ENCODE results near the gene BMP8B.
"Not testable (repeated sequence)": the region's sequence is repeated elsewhere in the genome, so short reads cannot be mapped to it uniquely, and the experiment has no call there.

Gene BMP8B

DNA sequence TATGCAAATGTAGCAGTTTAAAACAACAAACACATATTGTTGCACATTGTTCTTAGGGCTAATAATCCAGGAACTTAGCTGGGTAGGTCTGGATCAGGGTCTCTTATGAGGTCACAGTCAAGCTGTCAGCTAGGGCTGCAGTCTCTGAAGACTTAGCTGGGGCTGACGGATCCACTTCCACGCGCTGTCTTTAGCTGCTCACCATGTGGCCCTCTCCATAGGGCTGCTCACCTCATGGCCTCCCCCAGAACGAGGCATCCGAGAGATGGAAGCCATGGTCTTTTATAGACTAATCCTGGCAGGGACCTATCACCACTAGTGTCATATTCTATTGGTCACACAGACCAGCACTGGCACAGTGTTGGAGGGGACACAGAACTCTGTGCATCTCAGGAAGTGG, 8.8 kb downstream of the BMP8B start:
- no peak overlapping the region for H3K9ac ChIP-seq (ENCODE audit: low read length in 5 of 5)
- H3K27me3 ChIP-seq (ENCODE audit: control insufficient read depth in 5 of 5, insufficient read depth in 4 of 5, low read length in 5 of 5), result peaks cover 0 to 9% (median 0%) of the 10 kb centered on the region in 5 donors
- no peaks in the 10 kb centered on the region for H3K36me3 ChIP-seq (ENCODE audit: control insufficient read depth in 5 of 5, insufficient read depth in 5 of 5, low read length in 5 of 5)
- H3K4me3 ChIP-seq (ENCODE audit: low read depth in 1 of 5, low read length in 5 of 5), result no peak overlapping the region
- no peaks in the 10 kb centered on the region for H3K4me1 ChIP-seq (ENCODE audit: control insufficient read depth in 5 of 5, insufficient read depth in 5 of 5, low read length in 5 of 5)
- H3K9me3 ChIP-seq (ENCODE audit: control insufficient read depth in 5 of 5, low read length in 5 of 5), result no peaks in the 10 kb centered on the region
- H3K27ac ChIP-seq (ENCODE audit: low read depth, low read length), result no peak overlapping the region

DNA sequence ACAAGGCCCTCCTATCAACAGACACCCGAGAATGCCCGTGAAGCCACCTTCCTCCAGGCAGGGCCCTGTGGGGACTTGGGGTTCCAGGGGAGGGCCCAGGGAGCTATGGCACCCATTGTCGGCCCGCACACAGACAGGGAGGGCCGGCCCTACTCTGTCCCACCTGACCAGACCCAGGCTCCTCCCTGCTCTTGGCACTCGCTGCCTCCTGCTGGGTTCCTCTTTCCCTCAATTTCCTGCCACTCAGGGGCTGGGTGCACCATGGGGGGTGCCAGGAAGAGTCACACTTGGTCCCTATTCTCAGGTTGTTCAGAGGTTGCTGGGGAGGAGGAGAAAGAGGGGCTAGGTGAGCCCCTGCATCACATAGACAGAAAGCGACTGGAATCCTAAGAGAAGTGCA, 9.5 kb downstream of the BMP8B start:
- no peaks in the 10 kb centered on the region for H3K9me3 ChIP-seq (ENCODE audit: control insufficient read depth in 5 of 5, low read length in 5 of 5)
- H3K4me1 ChIP-seq (ENCODE audit: control insufficient read depth in 5 of 5, insufficient read depth in 5 of 5, low read length in 5 of 5), result no peaks in the 10 kb centered on the region
- H3K4me3 ChIP-seq (ENCODE audit: low read depth in 1 of 5, low read length in 5 of 5), result no peak overlapping the region
- H3K27me3 ChIP-seq (ENCODE audit: control insufficient read depth in 5 of 5, insufficient read depth in 4 of 5, low read length in 5 of 5), result peaks cover 0 to 9% (median 0%) of the 10 kb centered on the region in 5 donors
- H3K36me3 ChIP-seq (ENCODE audit: control insufficient read depth in 5 of 5, insufficient read depth in 5 of 5, low read length in 5 of 5), result no peaks in the 10 kb centered on the region
- H3K27ac ChIP-seq (ENCODE audit: low read depth, low read length), result no peak overlapping the region
- H3K9ac ChIP-seq (ENCODE audit: low read length in 5 of 5), result no peak overlapping the region

DNA sequence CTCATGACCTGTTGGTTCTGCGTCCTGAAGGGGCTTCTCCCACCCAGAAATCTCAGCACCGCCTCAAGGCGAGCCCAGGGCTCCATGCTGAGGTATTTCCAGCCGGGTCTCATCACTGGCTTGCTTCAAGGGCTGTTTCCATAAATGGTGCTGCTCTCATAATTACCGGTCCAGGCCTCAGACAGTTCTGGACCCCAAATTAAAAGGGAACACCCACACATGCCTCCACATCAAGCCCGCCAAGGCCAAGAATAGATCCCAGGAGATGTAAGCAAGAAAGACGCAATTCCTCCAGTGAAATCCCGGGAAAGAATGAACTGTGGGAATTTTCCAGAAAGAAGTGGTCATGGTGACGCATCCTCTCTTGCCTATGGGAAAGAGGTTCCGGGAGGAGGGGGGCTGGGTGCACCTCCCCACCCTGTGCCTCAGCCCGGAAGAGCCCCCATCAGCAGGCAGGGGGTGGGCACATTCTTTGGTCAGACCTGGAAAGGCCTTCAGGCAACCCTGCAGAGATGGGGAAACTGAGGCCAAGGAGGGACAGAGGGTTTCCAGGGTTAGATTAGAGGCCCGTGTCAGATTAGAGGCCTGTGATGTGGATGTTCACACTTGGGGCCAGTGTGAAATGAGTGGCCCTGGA, 10.1 kb downstream of the BMP8B start:
- not testable (repeated sequence) for H3K4me3 ChIP-seq (ENCODE audit: low read depth in 1 of 5, low read length in 5 of 5); H3K9me3 ChIP-seq (ENCODE audit: control insufficient read depth in 5 of 5, low read length in 5 of 5); H3K9ac ChIP-seq (ENCODE audit: low read length in 5 of 5); H3K4me1 ChIP-seq (ENCODE audit: control insufficient read depth in 5 of 5, insufficient read depth in 5 of 5, low read length in 5 of 5); H3K36me3 ChIP-seq (ENCODE audit: control insufficient read depth in 5 of 5, insufficient read depth in 5 of 5, low read length in 5 of 5); H3K27me3 ChIP-seq (ENCODE audit: control insufficient read depth in 5 of 5, insufficient read depth in 4 of 5, low read length in 5 of 5); H3K27ac ChIP-seq (ENCODE audit: low read depth, low read length)

DNA sequence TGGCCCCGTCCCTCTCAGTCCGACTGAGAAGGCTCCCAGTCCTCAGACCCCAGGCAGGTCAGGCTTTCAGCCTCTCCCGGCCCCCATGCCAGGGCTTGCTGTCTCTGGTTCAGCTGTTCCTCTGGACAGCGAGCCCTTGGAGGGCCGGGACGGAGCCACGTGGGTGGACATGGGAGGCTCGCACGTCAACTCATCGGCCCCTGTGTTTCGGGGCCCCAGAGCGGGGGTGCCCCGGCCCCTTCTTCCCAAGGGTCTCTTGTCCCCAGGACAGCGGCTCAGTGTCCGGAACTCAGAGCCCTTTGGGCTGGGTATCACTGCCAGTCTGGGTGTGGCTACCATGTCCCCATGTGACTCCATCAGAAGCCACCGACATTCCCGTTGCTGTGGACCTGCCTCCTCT, 10.8 kb downstream of the BMP8B start:
- not testable (repeated sequence) for H3K4me3 ChIP-seq (ENCODE audit: low read depth in 1 of 5, low read length in 5 of 5); H3K4me1 ChIP-seq (ENCODE audit: control insufficient read depth in 5 of 5, insufficient read depth in 5 of 5, low read length in 5 of 5); H3K27ac ChIP-seq (ENCODE audit: low read depth, low read length); H3K36me3 ChIP-seq (ENCODE audit: control insufficient read depth in 5 of 5, insufficient read depth in 5 of 5, low read length in 5 of 5); H3K9ac ChIP-seq (ENCODE audit: low read length in 5 of 5); H3K9me3 ChIP-seq (ENCODE audit: control insufficient read depth in 5 of 5, low read length in 5 of 5); H3K27me3 ChIP-seq (ENCODE audit: control insufficient read depth in 5 of 5, insufficient read depth in 4 of 5, low read length in 5 of 5)

DNA sequence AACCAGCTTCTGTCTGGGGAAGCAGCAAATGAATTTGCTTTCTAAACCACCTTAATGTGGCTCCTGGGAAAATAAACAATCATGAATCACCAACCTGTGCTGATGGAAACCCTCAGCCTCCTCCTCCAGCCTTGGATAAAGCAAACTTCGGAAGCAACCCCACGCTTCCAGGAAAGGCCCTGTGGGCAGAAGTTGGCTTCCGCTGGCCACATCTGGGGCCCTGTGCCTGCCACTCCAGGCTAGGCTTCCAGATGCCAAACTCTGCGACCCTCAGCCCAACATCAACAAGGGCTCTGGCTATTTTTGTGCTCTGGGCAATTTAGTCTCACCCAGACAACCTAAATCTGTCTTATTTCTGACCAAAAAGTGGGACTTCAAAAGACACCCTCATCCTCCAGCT, 11.4 kb downstream of the BMP8B start:
- Histone ChIP-seq H3K9me3 (ENCODE audit: control insufficient read depth in 5 of 5, low read length in 5 of 5) (no peaks in the 10 kb centered on the region), H3K4me1 (ENCODE audit: control insufficient read depth in 5 of 5, insufficient read depth in 5 of 5, low read length in 5 of 5) (no peaks in the 10 kb centered on the region), H3K4me3 (ENCODE audit: low read depth in 1 of 5, low read length in 5 of 5) (no peak overlapping the region), H3K27ac (ENCODE audit: low read depth, low read length) (no peak overlapping the region), H3K36me3 (ENCODE audit: control insufficient read depth in 5 of 5, insufficient read depth in 5 of 5, low read length in 5 of 5) (no peaks in the 10 kb centered on the region), H3K27me3 (ENCODE audit: control insufficient read depth in 5 of 5, insufficient read depth in 4 of 5, low read length in 5 of 5) (peaks cover 0 to 9% (median 0%) of the 10 kb centered on the region in 5 donors), H3K9ac (ENCODE audit: low read length in 5 of 5) (no peak overlapping the region)

DNA sequence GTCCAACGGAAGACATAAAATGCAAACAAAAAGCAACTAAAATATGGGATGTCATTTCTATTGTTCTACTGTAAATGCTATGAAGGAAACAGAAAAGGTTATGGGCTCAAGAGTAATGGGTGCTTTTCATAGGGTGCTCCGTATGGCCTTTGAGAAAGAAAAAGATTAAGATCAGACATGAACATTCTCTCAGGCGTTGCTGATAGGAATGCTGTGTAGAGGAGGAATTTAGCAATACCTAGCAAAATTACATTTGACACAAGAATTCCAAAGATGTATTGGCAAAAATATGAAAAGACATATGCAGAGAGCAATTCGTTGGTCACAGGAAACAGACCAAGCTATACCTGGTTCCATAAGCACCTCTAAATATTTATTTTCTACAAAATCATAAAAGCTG, 11.8 kb downstream of the BMP8B start:
- Histone ChIP-seq H3K9ac (ENCODE audit: low read length in 5 of 5) (no peak overlapping the region), H3K9me3 (ENCODE audit: control insufficient read depth in 5 of 5, low read length in 5 of 5) (no peaks in the 10 kb centered on the region), H3K27ac (ENCODE audit: low read depth, low read length) (no peak overlapping the region), H3K4me3 (ENCODE audit: low read depth in 1 of 5, low read length in 5 of 5) (no peak overlapping the region), H3K4me1 (ENCODE audit: control insufficient read depth in 5 of 5, insufficient read depth in 5 of 5, low read length in 5 of 5) (no peaks in the 10 kb centered on the region), H3K36me3 (ENCODE audit: control insufficient read depth in 5 of 5, insufficient read depth in 5 of 5, low read length in 5 of 5) (no peaks in the 10 kb centered on the region), H3K27me3 (ENCODE audit: control insufficient read depth in 5 of 5, insufficient read depth in 4 of 5, low read length in 5 of 5) (peaks cover 0 to 9% (median 0%) of the 10 kb centered on the region in 5 donors)

DNA sequence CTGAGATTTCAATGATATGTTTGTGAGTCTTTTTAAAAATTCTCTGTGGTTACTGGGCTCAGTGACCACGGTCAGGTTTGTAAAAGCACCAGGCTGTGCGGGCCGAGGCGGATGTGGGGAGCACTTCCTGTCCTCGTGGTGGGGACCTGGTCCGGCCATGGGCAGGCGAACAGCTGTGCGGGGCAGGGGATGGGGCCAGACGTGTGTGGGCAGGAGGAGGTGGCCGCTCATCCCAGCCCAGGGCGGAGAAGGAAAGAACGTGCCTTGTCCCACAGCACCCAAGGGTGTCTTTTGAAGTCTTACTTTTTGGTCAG, 12.3 kb downstream of the BMP8B start:
- H3K9ac ChIP-seq (ENCODE audit: low read length in 5 of 5), result no peak overlapping the region
- H3K27me3 ChIP-seq (ENCODE audit: control insufficient read depth in 5 of 5, insufficient read depth in 4 of 5, low read length in 5 of 5), result peaks cover 0 to 9% (median 0%) of the 10 kb centered on the region in 5 donors
- H3K36me3 ChIP-seq (ENCODE audit: control insufficient read depth in 5 of 5, insufficient read depth in 5 of 5, low read length in 5 of 5), result no peaks in the 10 kb centered on the region
- H3K4me3 ChIP-seq (ENCODE audit: low read depth in 1 of 5, low read length in 5 of 5), result no peak overlapping the region
- no peak overlapping the region for H3K27ac ChIP-seq (ENCODE audit: low read depth, low read length)
- no peaks in the 10 kb centered on the region for H3K9me3 ChIP-seq (ENCODE audit: control insufficient read depth in 5 of 5, low read length in 5 of 5)
- no peaks in the 10 kb centered on the region for H3K4me1 ChIP-seq (ENCODE audit: control insufficient read depth in 5 of 5, insufficient read depth in 5 of 5, low read length in 5 of 5)

DNA sequence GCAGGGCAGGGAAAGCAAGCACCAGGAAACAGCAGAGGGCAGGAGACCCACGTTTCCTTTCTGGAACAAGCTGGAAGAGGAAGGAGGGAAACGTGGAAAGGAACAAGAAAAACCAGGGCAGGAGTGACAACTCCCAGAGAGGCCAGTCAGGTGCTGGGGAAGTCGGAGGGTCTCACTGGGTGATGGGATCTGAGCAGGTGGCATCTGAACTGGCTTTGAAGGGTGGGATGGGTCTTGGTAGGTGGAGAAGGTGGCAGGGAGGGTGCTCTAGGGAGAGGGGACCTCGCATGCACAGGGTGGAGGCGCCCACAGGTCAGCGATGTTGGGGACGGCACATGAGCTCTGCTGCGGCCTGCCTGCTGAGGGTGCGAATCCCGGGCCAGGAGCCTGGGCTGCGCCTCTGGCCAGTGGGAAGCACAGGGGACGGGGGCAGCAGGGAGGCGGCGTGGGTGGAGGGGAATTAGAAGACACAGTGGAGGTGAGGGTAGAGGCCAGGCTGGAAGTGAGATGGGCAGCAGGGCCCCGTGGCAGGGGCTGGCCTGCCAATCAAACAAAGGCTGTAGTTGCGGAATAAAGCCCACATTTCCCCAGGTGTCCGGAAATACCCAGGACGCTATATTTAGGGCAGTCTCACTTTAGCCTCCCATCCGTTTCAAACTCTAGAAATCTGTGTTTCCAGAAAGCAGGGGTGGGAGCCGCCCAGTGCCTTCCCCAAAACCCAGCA, 12.8 kb downstream of the BMP8B start:
- H3K9ac ChIP-seq (ENCODE audit: low read length in 5 of 5); H3K4me1 ChIP-seq (ENCODE audit: control insufficient read depth in 5 of 5, insufficient read depth in 5 of 5, low read length in 5 of 5); H3K36me3 ChIP-seq (ENCODE audit: control insufficient read depth in 5 of 5, insufficient read depth in 5 of 5, low read length in 5 of 5); H3K27me3 ChIP-seq (ENCODE audit: control insufficient read depth in 5 of 5, insufficient read depth in 4 of 5, low read length in 5 of 5); H3K27ac ChIP-seq (ENCODE audit: low read depth, low read length); H3K9me3 ChIP-seq (ENCODE audit: control insufficient read depth in 5 of 5, low read length in 5 of 5); H3K4me3 ChIP-seq (ENCODE audit: low read depth in 1 of 5, low read length in 5 of 5): not testable (repeated sequence)

DNA sequence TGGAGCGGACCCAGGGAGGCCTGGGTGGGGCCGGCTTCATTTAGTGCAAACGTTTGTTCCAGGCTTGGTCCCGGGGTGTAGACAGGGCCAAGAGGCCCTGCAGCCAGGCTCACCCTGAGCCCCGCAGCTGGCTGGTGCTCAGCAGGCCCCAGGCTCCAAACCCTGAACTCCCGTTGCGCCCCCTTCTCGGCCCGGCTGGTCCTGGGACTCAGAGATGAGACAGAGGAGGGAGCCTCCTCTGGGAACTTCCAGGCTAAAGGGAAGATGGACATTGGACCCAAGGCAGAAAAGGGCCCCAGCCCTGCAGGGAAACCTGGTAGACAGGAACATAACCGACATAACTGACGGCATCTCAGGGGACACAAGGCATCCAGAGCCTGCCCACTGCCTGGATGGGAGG, 13.5 kb downstream of the BMP8B start:
- H3K9ac ChIP-seq (ENCODE audit: low read length in 5 of 5); H3K36me3 ChIP-seq (ENCODE audit: control insufficient read depth in 5 of 5, insufficient read depth in 5 of 5, low read length in 5 of 5); H3K27ac ChIP-seq (ENCODE audit: low read depth, low read length); H3K27me3 ChIP-seq (ENCODE audit: control insufficient read depth in 5 of 5, insufficient read depth in 4 of 5, low read length in 5 of 5); H3K4me1 ChIP-seq (ENCODE audit: control insufficient read depth in 5 of 5, insufficient read depth in 5 of 5, low read length in 5 of 5); H3K4me3 ChIP-seq (ENCODE audit: low read depth in 1 of 5, low read length in 5 of 5); H3K9me3 ChIP-seq (ENCODE audit: control insufficient read depth in 5 of 5, low read length in 5 of 5): not testable (repeated sequence)

DNA sequence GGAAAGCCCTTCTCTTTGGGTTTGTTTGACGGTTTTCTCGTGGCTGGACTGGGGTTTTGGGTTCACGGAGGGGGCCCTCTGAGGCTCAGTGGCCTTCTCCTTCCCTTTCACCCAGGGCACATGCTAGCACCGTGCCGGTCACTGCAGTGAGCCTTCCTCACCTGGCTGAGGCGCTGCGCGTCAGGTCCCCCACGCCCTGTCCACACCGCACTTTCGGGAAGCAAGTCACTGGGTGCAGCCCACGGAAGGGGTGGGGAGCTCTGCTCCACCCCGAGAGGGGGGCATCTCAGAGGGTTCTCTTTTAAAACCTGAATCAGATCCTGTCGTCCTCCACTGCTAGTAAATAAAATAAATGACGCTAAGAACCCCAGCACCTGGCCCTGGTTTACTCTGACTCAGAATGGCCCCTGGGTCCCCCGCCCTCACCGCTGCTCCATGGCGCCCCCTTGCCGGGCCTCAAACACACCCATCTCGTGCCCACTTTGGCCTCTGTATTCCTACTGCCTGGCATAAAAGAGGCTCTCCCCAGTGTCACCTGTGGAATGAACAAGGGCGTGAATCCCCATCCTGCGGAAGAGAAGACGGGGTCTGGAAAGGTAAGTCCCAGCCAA, 15.2 kb downstream of the BMP8B start:
- H3K4me1 ChIP-seq (ENCODE audit: control insufficient read depth in 5 of 5, insufficient read depth in 5 of 5, low read length in 5 of 5); H3K36me3 ChIP-seq (ENCODE audit: control insufficient read depth in 5 of 5, insufficient read depth in 5 of 5, low read length in 5 of 5); H3K27ac ChIP-seq (ENCODE audit: low read depth, low read length); H3K4me3 ChIP-seq (ENCODE audit: low read depth in 1 of 5, low read length in 5 of 5); H3K9me3 ChIP-seq (ENCODE audit: control insufficient read depth in 5 of 5, low read length in 5 of 5); H3K27me3 ChIP-seq (ENCODE audit: control insufficient read depth in 5 of 5, insufficient read depth in 4 of 5, low read length in 5 of 5); H3K9ac ChIP-seq (ENCODE audit: low read length in 5 of 5): not testable (repeated sequence)
